Measurements from ENCODE around the gene FIGNL2. TPM values are rescaled to one million over a fixed set of nuclear protein-coding genes. Genes with fewer than 3 reads are reported as not detected.

FIGNL2 gene
- total and polyA plus RNA-seq, 2 experiments from 2014 or later = 3.0 to 14.1 TPM

DNA sequence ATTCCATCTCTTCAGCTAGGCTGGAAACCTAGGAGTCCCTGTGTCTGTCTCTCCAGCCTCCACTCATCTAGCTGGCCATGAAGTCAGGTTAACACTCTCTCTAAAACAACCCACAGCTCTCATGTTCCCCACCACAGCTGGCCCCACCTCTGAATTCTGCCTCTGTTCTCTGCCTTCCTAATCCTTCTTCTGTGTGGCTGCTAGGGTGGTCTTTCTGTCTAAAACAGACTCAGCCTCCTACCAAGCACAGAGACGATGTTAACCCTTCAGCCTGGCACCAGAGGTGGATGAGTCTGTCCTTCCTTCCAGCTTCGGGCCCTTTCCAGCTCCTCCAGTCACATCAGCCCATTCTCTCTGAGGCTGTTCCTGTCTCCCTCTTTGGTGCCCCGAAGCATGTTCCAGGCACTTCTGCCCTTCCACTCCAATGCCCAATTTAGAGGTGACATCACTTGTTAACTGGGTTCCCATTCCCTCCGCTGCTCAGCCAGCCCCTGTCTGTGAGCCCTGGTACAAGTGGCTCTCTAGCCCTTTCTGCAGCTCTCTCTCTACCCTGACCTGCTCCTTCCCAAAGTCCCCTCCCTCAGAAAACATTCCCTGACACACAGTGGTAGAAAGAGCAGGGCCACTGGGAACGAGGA lies 9.1 kb downstream of the FIGNL2 start:
- no peaks in the 10 kb centered on the region for H3K36me3 ChIP-seq
- no peak for TF ChIP-seq CTCF (IDR thresholded peaks at IDR 0.05; ENCODE audit: low read depth, low read length)
- DNase-seq (ENCODE audit: low read depth in 1 of 2, low spot score in 1 of 2) = peak in 1 of 2 donors; percentile 52
- no peak overlapping the region for H3K4me3 ChIP-seq
- H3K9me3 ChIP-seq (ENCODE audit: low read depth) = no peaks in the 10 kb centered on the region
- no peak overlapping the region for H3K27ac ChIP-seq
- peaks cover 19% of the 10 kb centered on the region for H3K4me1 ChIP-seq (ENCODE audit: low read depth)
- no peaks in the 10 kb centered on the region for H3K27me3 ChIP-seq

DNA sequence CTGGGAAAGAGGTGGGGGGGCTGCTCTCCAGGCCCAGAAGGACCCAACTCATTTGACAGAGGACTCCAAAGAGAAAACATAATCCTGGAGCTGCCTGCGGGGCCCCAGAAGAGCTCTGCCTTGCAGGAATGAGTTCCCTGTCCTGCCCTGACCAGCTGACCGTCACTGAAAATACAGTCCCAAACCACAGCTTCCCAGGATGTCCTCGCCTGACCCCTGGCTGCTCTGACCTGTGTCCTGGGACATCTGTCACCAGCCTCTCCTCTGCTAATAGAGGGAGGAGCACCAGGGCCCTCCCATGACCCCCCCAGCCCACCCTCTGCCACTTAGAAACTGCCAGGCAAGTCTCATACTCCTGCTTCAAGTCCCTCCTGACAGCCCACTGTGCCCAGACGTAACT lies 9.8 kb downstream of the FIGNL2 start:
- H3K4me1 ChIP-seq (ENCODE audit: low read depth) = peaks cover 19% of the 10 kb centered on the region
- peak in 1 of 2 donors; percentile 63 for DNase-seq (ENCODE audit: low read depth in 1 of 2, low spot score in 1 of 2)

GRCh38 chr12:51838036-51838435 lies 10.5 kb downstream of the FIGNL2 start:
- no peak overlapping the region for H3K4me3 ChIP-seq
- no peak overlapping the region for H3K27ac ChIP-seq
- no peak for TF ChIP-seq CTCF (IDR thresholded peaks at IDR 0.05; ENCODE audit: low read depth, low read length)
- no peak for DNase-seq (ENCODE audit: low read depth in 1 of 2, low spot score in 1 of 2)
- no peaks in the 10 kb centered on the region for H3K9me3 ChIP-seq (ENCODE audit: low read depth)
- H3K36me3 ChIP-seq = no peaks in the 10 kb centered on the region
- peaks cover 19% of the 10 kb centered on the region for H3K4me1 ChIP-seq (ENCODE audit: low read depth)
- H3K27me3 ChIP-seq = no peaks in the 10 kb centered on the region

More for the DNA sequence above, 9.8 kb downstream of the FIGNL2 start:
- Histone ChIP-seq H3K27me3 (no peaks in the 10 kb centered on the region), H3K4me3 (no peak overlapping the region), H3K27ac (no peak overlapping the region), H3K9me3 (ENCODE audit: low read depth) (no peaks in the 10 kb centered on the region), H3K36me3 (no peaks in the 10 kb centered on the region)
- TF ChIP-seq CTCF (IDR thresholded peaks at IDR 0.05; ENCODE audit: low read depth, low read length) = no peak

DNA sequence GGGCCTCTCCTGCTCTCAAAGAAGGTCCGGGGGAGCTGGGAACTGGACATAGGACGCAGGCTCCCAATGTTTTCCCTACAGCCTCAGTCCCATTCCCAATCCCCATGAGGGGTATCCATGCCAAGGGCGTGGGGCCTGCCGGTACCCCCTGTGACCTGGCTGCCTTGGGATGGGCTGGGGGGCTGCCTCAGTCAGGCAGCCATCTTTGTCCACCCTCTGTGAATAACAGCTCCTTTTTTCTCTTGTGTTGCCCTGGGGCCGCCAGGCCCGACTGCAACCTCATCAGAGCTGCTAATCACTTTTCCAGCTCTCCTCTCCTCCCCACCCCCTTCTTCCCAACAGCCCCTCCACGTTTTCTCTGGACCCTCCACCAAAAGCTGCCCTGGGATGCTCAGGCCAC lies 11.2 kb downstream of the FIGNL2 start:
- Histone ChIP-seq H3K27me3 (no peaks in the 10 kb centered on the region), H3K27ac (no peak overlapping the region), H3K4me1 (ENCODE audit: low read depth) (peaks cover 19% of the 10 kb centered on the region), H3K9me3 (ENCODE audit: low read depth) (no peaks in the 10 kb centered on the region), H3K36me3 (no peaks in the 10 kb centered on the region), H3K4me3 (no peak overlapping the region)
- DNase-seq (ENCODE audit: low read depth in 1 of 2, low spot score in 1 of 2) = no peak
- no peak for TF ChIP-seq CTCF (IDR thresholded peaks at IDR 0.05; ENCODE audit: low read depth, low read length)

- TF ChIP-seq CTCF (IDR thresholded peaks at IDR 0.05; ENCODE audit: low read depth, low read length) = no peak
- Histone ChIP-seq H3K27ac (no peak overlapping the region), H3K9me3 (ENCODE audit: low read depth) (no peaks in the 10 kb centered on the region), H3K4me3 (no peak overlapping the region), H3K36me3 (no peaks in the 10 kb centered on the region), H3K27me3 (no peaks in the 10 kb centered on the region), H3K4me1 (ENCODE audit: low read depth) (peaks cover 19% of the 10 kb centered on the region)
- DNase-seq (ENCODE audit: low read depth in 1 of 2, low spot score in 1 of 2) = no peak
Measured at GRCh38 chr12:51836827-51837173, 11.7 kb downstream of the FIGNL2 start.

All from cardiac muscle cell (in vitro differentiated cells and primary cell).